OCI-M2 (cell line): ENCODE data around the gene BTBD7.
"Not testable (repeated sequence)": the region's sequence is repeated elsewhere in the genome, so short reads cannot be mapped to it uniquely, and the experiment has no call there.

Source experiments
- DNase-seq: peaks from one replicate; lab custom pipeline; 2025; ENCODE audit not compliant: unreplicated experiment; lab: John Stamatoyannopoulos, UW

BTBD7 gene

GRCh38 chr14:93249128-93249831 lies 83.6 kb downstream of the BTBD7 start:
- no peak for DNase-seq

DNA sequence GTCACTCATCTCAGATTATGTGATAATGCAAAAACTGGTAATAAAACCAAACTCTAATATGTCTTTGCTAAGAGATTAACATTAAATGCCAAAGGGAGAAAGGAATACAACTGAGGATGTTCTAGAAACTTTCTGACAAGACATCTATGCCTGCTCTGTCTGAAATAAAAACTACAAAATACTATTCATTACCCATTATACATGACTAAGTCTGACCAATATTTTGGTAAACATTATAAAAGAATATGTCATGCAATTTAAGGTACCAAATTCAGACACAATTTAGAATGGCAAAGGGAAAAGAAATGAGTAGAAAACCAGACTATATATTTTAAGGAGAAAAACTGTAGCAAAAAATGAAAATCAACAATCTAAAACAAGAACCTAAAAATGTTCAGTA lies 86.3 kb downstream of the BTBD7 start:
- no peak for DNase-seq

- DNase-seq: no peak
Observed at GRCh38 chr14:93245764-93246420, 86.9 kb downstream of the BTBD7 start.

- DNase-seq: no peak
Observed at GRCh38 chr14:93240678-93241000, 92.2 kb downstream of the BTBD7 start.

DNA sequence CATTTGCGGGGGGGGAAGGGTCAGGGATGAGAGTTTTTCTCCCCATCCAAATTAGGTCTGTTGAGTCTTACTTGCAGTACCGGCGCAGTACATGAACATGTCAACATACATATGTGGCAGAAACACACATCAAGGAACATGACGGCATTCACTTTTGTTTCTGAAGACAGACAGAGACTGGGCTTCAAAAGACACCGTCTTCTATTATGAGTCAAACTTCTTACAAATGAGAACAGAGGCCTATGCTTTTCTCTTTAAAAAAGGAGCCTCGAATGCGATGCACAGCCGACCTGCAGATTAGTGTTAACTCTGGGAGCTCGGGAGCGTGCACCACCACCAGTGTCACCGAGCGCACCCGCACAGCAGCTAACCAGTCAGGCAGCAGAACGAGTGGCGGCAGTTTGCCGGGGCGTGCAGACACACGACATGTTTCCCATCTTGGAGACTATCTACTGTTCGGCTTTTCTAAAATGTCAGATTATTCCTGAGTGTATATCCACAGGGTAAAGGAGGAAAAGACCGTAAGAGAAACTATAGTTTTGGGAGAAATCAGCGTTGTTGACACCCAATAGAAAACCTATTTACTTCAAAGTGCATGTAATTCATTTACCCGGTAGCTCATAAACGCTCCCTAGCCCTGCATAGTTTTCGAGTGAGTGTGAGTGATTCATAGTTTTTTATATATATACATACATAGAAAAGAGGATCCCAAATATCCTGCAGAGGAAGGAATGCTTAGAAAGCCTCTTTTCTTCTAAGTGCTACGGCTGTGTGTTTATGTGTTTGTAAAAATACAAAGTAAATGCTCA lies 92.8 kb downstream of the BTBD7 start:
- DNase-seq: no peak

DNA sequence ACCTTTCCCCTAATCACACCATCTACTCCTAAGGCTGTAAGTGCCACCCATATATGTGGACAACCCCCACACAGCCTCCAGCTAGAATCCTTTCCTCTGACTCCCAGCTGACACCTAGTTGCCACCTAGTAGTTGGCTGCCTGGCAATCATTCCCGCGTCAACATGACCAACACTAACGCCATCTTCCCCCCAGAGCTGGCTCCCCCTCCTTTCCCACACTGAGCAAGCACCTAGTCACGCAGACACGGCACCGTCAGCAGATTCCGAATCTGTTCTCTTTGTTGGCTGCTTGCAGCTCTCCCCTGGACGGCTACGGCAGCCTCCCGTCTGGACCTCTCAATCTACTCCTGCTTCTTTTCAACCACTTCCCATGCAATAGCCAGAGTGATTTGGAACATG lies 98.0 kb downstream of the BTBD7 start:
- no peak for DNase-seq

DNA sequence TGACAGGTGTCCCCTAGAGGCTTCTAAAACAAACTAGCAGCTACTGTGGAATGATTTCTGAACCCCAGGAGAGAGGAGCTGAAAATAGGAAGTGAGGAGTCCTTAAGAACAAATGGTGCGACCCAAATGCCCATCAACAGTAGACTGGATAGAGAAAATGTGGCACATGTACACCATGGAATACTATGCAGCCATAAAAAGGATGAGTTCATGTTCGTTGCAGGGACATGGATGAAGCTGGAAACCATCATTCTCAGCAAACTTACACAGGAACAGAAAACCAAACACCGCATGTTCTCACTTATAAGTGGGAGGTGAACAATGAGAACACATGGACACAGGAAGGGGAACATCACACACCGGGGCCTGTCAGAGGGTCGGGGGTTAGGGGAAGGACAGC lies 99.8 kb downstream of the BTBD7 start:
- not testable (repeated sequence) for DNase-seq

- DNase-seq: no peak
Observed at GRCh38 chr14:93232159-93232558, 100.7 kb downstream of the BTBD7 start.

- DNase-seq: no peak
Observed at GRCh38 chr14:93231129-93231979, 101.5 kb downstream of the BTBD7 start.

- no peak for DNase-seq
Observed at GRCh38 chr14:93230539-93230938, 102.3 kb downstream of the BTBD7 start.

GRCh38 chr14:93228550-93228949 lies 104.3 kb downstream of the BTBD7 start:
- no peak for DNase-seq

DNA sequence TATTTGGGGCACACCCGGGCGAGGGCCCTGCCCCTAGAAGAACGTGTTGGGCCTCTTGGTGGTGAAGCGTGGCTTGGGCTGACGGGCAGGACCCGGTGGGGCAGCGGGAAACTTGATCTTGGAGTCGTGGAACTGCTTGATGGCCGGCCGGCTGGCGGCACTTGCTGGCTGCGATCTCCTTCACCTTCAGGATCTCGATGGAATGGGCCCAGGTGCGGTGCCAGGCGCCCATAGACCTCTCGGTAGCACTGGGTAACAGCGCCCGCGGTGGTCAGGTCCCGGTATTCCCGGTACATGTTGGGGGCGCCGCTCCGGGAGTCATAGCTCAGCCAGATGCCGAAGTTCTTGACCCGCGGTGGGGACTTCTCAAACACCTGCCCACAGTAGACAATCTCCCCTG lies 109.3 kb downstream of the BTBD7 start:
- no peak for DNase-seq

GRCh38 chr14:93220509-93220908 lies 112.3 kb downstream of the BTBD7 start:
- no peak for DNase-seq

- DNase-seq: no peak
Observed at GRCh38 chr14:93219103-93219726, 113.6 kb downstream of the BTBD7 start.

DNA sequence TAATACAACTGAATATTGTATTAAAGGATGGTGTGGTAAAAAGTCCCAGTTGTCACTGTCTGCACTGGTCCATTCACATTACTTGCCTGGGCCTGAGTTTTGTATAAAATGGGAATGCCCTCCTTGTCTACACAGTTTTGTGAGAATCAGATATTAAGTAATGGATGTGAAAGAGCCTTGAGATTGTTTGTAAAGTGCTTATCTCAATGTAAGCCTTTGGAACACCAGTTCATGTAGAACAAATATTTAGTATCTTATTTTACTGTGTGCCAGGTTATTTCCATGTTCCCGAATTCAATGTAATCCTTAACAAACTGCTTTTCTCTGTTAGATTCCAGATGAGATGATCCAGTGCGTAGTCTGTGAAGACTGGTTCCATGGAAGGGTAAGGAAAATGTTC lies 118.2 kb downstream of the BTBD7 start:
- DNase-seq: no peak

DNA sequence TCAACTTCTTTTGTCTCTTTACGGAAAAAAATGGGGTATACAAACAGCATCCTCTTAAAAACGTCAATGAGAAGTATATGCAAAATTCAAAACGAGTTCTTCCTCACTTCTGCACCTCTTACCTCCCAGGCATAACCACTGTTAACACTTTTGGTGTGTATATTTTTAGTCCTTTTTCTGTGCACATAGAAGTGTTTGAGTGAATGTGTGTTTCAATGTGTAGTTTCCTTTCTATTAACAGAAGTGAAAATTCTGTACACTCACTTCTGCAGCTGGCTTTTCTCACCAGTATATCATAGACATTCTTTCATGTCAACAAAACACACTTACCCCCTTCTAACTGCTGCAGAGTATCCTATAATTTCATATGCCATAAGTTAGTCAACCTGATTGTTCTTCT lies 120.4 kb downstream of the BTBD7 start:
- DNase-seq: no peak

DNA sequence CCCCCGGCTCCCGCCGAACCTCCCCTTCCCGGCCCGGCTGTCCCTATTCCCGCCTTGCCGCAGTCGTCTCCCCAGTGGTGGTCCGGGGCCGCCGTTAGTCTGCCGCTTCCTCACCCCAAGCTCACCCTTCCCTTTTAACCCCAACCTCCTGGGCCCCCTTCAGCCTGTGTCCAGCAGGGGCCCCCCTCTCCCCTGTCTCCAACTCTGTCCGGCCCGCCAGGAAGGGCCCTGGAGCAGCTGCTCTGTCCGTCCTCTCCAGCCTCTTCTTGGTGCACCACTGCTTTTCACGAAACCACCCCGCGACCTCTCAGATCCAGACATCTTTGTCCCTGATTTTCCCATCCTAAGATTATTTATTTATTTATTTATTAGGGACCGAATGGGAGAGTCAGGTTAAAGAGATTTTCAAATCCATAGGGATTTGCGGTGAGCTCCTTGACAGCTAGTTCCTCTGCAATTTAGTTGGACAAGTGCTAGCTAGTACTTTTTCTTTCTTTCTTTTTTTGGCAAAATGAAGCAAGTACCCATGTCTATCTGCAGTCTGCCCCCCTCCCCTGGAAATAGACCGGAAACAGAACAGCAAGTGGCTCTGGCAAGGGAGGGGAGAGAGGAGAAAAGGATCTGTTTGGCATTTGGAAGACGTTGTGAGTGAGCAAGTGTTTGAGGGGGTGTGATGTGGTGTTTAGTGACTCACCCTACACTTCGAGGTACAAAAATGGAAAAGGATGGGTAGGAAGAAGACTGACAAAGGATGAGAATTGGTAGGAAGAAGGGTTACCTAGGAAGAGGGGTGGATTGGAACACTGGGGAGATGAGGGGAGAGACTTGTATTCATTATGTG lies 125.1 kb downstream of the BTBD7 start:
- DNase-seq: no peak

GRCh38 chr14:93206793-93207467 lies 125.9 kb downstream of the BTBD7 start, which contains the start of the genes GON7 and UBR7:
Gene GON7, minus strand, starts transcription at chr14:93207065. Its CDS starts 28 bp downstream, at chr14:93207037.
Gene UBR7, plus strand, starts transcription at chr14:93207256. Its CDS starts 36 bp downstream, at chr14:93207292.
- peak; percentile 88 for DNase-seq

DNA sequence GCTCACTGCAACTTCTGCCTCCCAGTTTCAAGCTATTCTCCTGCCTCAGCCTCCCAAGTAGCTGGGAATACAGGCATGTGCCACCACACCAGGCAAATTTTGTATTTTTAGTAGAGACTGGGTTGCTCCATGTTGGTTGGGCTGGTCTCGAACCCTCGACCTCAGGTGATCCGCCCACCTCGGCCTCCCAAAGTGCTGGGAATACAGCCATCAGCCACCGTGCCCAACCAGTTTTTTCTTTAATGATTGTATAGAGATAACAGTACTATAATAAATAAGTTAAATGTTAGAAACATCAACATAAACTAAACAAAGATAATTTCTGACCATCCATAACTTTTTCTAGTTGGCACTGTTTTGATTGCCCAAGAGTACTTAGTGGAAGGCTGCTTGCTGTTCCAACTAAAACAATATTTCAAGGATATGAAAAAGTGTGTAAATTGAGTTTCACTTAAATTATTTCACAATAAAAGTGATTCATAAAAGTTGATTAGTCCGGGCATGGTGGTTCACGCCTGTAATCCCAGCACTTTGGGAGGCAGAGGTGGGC lies 131.6 kb downstream of the BTBD7 start:
- no peak for DNase-seq
